ENCODE data around the gene GLG1.

- TF ChIP-seq POLR2AphosphoS5 (IDR thresholded peaks at IDR 0.05; ENCODE audit: low read depth, low read length) (no peak), TAF1 (IDR thresholded peaks at IDR 0.05; ENCODE audit: borderline replicate concordance, insufficient read depth, low read length) (no peak), FOXP2 (optimal IDR thresholded peaks at IDR 0.05; ENCODE audit: borderline replicate concordance, extremely low read depth, extremely low read length, insufficient read depth) (no peak), SIN3A (IDR thresholded peaks at IDR 0.05; ENCODE audit: borderline replicate concordance, insufficient read depth, low read length) (no peak), REST (IDR thresholded peaks at IDR 0.05; ENCODE audit: insufficient read depth in 1 of 2, low read depth in 2 of 2, low read length in 2 of 2) (no peak)
Measured at GRCh38 chr16:74568961-74569631, 37.8 kb downstream of the GLG1 start.

Measured in PFSK-1 (cell line).